NCI-H526 (cell line): ENCODE data around the gene AOX1.
"Not testable (repeated sequence)": the region's sequence is repeated elsewhere in the genome, so short reads cannot be mapped to it uniquely, and the experiment has no call there.

Experiments used
- DNase-seq, 2 experiments: peaks; one replicate each; lab custom pipeline; 2025; lab: John Stamatoyannopoulos, UW

AOX1 gene

GRCh38 chr2:200585730-200586643, at the start of gene AOX1:
TSS of gene AOX1 (plus strand) at chr2:200586014. CDS start at chr2:200586109, 95 bp downstream.
- peak; percentile 22 to 71 for DNase-seq

GRCh38 chr2:200538139-200538538, 47.7 kb upstream of the AOX1 start:
- DNase-seq: no peak

DNA sequence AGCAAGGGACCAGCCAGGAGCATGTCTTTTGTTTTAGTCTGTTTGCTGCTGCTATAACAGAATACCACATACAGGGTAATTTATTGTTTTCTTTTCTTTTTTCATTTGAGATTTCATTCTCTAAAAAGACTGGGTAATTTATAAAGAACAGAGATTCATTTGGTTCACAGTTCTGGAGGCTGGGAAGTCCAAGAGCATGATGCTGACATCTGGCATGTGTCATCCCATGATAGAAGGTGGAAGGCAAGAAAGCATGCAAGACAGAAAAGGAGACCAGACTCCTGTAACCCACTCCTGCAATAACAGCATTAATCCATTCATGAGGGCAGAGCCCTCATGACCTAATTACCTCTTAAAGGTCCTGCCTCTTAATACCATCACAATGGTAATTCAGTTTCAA, 45.0 kb upstream of the AOX1 start:
- no peak for DNase-seq

DNA sequence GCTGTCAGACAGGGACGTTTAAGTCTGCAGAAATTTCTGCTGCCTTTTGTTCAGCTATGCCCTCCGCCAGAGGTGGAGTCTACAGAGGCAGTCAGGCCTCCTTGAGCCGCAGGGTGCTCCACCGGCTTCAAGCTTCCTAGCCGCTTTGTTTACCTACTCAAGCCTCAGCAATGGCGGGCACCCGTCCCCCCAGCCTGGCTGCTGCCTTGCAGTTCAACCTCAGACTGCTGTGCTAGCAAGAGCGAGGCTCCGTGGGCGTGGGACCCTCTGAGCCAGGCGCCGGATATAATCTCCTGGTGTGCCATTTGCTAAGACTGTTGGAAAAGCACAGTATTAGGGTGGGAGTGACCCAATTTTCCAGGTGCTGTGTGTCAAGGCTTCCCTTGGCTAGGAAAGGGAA, 19.2 kb upstream of the AOX1 start:
- DNase-seq: not testable (repeated sequence)

- no peak for DNase-seq
Observed at GRCh38 chr2:200567932-200568331, 17.9 kb upstream of the AOX1 start.

- DNase-seq: no peak
Observed at GRCh38 chr2:200575957-200576356, 9.9 kb upstream of the AOX1 start.

GRCh38 chr2:200577027-200577426, 8.8 kb upstream of the AOX1 start:
- no peak for DNase-seq

- peak in 1 of 2 experiments; percentile 14 for DNase-seq
Observed at GRCh38 chr2:200578778-200579177, 7.0 kb upstream of the AOX1 start.

- no peak for DNase-seq
Observed at GRCh38 chr2:200584639-200585038, 1.2 kb upstream of the AOX1 start.

DNA sequence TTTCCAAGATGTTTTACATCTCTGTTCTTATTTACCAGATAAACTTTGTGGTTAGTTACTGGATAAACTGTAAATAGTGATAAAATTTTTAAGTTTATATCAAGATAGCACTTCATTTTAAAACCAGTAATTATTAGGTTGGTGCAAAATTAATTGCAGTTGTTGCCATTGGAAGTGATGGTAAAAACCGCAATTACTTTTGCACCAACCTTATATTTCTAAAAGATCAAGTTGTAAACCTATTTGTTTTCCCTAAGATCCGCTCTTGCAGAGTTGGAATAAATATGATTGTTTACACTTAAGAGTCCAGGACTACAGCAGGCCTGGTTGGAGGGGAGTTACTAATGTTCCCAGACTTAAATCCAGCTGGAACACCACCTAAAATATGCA, 479 bp upstream of the AOX1 start:
- DNase-seq: peak in 1 of 2 experiments; percentile 38

- DNase-seq: no peak
Observed at GRCh38 chr2:200586644-200586975, 796 bp downstream of the AOX1 start.

GRCh38 chr2:200587007-200587616, 1.3 kb downstream of the AOX1 start:
- no peak for DNase-seq

DNA sequence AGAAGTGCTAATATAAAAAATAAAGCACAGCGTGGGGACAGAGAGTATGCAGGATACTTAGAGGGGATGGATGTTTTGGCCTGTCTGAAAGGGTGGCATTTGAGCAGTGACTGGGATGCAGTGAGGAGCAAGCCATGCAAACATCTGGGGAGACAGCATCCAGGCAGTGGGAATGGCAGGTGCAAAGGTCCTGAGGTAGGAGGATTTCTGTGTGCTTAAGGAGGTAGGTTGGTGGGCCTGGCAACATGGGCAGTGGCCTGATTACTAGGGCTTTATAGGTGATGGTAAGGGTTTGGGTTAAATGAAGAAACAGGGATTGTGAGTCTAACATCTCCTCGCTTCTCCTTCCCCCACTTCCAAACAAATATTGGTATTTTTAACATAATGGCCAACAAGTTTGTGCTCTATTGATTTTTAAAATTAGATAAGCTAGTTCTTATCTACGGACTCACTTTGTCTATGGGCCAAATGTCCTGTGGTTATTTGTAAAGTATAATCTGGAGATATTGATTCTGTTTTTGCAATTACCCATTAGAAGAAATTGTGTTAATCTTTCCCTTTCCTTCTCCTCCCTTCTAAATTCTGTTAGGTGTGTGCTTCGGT, 2.4 kb downstream of the AOX1 start:
- no peak for DNase-seq

DNA sequence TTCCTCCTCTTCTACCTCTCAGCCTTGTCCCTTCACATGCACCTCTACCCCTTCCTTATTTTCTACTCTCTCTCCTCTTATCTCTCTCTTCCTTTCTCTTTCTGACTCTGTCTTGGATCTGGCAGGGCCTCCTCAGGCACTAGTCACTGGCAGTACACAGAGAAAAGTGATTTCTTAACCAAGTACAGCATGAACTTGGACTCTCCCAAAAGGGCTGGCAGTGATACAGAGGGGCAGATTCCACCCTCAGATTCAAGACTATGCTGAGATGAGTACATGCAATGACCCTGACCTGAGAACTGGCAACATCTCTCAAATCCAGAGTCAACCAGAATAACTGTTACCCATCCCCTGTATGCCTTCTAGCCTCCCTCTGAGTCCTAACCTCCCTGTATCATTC, 4.3 kb downstream of the AOX1 start:
- DNase-seq: no peak

GRCh38 chr2:200591308-200591707, 5.5 kb downstream of the AOX1 start:
- DNase-seq: no peak

GRCh38 chr2:200592406-200593075, 6.7 kb downstream of the AOX1 start:
- DNase-seq: peak; percentile 69 to 80

DNA sequence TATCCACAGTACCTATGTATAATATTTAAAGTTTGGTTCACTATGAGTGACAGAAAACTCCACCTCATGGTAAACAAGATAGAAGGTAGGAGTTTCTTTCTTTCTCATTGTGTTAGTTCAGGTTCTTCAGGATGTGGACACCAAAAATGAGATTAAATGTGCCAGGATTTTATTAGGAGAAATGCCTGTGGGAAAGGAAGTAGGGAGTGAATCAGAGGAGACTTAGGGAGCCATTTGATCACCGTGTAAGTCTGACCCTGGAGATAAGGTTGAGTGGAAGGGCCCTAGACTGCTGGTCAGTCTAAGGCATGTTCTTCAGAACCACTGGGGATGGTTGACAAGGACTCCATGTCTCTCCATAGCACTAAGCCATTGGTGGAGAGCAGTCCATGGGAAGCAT, 8.1 kb downstream of the AOX1 start:
- DNase-seq: no peak

- no peak for DNase-seq
Observed at GRCh38 chr2:200595913-200596312, 10.1 kb downstream of the AOX1 start.

DNA sequence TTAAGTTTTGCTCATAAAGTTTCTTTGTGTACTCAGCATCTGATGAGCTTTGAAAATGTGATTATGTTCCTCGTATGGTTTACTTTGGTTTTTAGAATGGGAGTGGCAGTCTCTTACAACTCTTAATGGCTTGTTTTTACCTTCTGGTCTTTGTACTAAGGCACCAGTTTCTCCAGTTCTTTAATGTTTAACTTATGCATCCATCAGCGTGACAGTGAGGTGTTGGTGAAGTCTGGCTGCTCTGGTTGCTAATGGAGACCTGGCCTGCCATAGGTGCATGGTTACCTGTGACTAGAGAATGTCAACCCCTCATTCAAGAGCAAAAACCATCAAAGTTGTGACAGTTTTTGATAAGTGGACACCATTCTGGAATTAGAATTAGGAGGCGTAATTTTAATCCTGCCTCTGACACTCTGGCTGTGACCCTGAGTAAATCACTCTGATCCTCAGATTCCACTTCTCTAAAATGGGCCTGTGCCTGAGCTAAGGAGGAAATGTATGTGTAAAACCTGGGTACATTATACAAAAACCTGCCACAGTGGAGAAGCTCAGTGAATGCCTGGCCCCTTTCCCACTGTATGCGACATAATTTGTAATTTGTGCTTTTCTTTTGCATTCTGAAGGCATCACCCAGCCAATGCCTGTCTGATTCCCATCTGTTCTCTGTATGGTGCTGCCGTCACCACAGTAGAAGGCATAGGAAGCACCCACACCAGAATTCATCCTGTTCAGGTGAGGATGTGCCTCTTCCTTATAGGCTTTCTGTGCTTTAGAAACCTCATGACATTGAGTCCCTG, 11.2 kb downstream of the AOX1 start:
- peak; percentile 26 to 39 for DNase-seq

- DNase-seq: no peak
Observed at GRCh38 chr2:200599206-200599605, 13.4 kb downstream of the AOX1 start.

GRCh38 chr2:200600549-200601225, 14.9 kb downstream of the AOX1 start:
- DNase-seq: no peak
